Left renal cortex interstitium (tissue), 4 donors: ENCODE data around the gene IGSF11. TPM values are rescaled to one million over a fixed set of nuclear protein-coding genes. Genes with fewer than 3 reads are reported as not detected.
"Not testable (repeated sequence)": the region's sequence is repeated elsewhere in the genome, so short reads cannot be mapped to it uniquely, and the experiment has no call there.

ENCODE experiments used
- DNase-seq, 4 donors: peaks; one replicate each; pipeline ENCODE4 v3.0.0-alpha.2; 2013; ENCODE audit warnings: low read depth in 4 of 4, low spot score in 2 of 4, missing footprints in 1 of 4
- polyA plus RNA-seq, 4 donors: library from polyadenylated mRNA; unstranded; fragments of 120-200 nt; gene quantifications; one replicate each; pipeline ENCODE4 v1.2.1, GENCODE V29; 2013; ENCODE audit not compliant: insufficient read length in 4 of 4

The IGSF11 gene
- polyA plus RNA-seq, 4 donors, result 3.9 to 6.0 (median 5.2) TPM

GRCh38 chr3:118889691-118890090 is 145.0 kb downstream of the IGSF11 start:
- DNase-seq, result no peak

GRCh38 chr3:118886708-118887107 is 147.9 kb downstream of the IGSF11 start:
- DNase-seq, result no peak

- DNase-seq, result peak; percentile 4 to 37 (median 9)
These were observed 149.9 kb downstream of the IGSF11 start for GRCh38 chr3:118884748-118885206.

GRCh38 chr3:118882353-118882947 is 152.2 kb downstream of the IGSF11 start:
- peak; percentile 11 to 59 (median 30) for DNase-seq

GRCh38 chr3:118868051-118868450 is 166.6 kb downstream of the IGSF11 start:
- no peak for DNase-seq

GRCh38 chr3:118863731-118864322 is 170.8 kb downstream of the IGSF11 start:
- no peak for DNase-seq

- no peak for DNase-seq
These were observed 174.7 kb downstream of the IGSF11 start for GRCh38 chr3:118859950-118860349.

GRCh38 chr3:118851466-118852193 is 183.0 kb downstream of the IGSF11 start:
- not testable (repeated sequence) for DNase-seq

GRCh38 chr3:118850687-118851086 is 184.0 kb downstream of the IGSF11 start:
- no peak for DNase-seq

Other genes starting within 250 kb of the IGSF11 start
- under 1 TPM in 1 of 4 donors, not detected in 3; 0.08 TPM for gene TEX55, start 111.3 kb upstream of the IGSF11 start, polyA plus RNA-seq
- gene UPK1B, start 138.8 kb upstream of the IGSF11 start, polyA plus RNA-seq, result 1 to 10 TPM; 6.9 to 9.0 (median 7.2) TPM
- 10 to 100 TPM; 30.8 to 39.3 (median 35.9) TPM for gene B4GALT4, start 206.0 kb upstream of the IGSF11 start, polyA plus RNA-seq